ENCODE measurements around the gene TNRC6C.

TNRC6C gene

DNA sequence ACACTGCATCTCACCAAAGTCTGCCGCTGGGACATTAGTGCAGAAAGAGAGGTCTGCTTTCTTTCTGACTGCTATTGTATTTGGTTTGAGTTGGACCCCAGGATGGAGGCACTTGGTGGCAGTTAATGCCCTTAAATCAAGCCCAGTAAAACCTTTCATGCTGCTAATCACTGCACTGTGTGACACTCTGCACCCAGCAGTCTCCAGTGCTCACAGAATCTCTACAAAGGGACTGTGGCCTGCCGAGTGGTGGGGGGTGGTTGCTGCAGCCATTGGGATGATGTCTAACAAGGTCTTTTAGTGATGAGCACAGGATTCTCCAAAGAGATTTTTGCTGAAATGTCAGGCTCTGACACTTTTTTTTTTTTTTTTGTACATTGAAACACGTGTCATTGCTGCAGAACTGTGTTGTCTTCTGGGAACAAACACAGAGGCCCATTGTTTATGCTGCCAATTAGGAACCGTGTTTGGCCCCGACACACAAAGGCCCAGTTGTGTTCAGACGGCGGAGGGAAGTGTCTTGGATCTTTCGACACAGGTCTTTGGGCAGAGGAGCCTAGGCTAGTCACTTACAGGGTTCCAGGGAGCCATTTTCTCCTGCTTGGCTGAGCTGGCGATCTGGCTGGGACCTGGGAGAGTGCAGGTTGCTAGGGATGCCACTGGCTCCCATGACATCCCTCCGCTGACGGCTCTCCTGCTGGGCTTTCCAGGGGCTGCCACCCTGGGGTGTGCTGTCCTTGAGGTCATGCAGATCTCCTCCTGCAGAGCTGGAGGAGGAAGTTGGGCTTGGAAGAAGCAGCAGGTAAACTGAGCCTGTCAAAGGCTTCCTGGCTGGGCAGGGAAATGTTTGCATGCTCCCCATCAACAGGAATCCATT is 16.2 kb upstream of the TNRC6C start:
- no peak for DNase-seq (ENCODE audit: low read depth)
- TF ChIP-seq, protein P1, sequence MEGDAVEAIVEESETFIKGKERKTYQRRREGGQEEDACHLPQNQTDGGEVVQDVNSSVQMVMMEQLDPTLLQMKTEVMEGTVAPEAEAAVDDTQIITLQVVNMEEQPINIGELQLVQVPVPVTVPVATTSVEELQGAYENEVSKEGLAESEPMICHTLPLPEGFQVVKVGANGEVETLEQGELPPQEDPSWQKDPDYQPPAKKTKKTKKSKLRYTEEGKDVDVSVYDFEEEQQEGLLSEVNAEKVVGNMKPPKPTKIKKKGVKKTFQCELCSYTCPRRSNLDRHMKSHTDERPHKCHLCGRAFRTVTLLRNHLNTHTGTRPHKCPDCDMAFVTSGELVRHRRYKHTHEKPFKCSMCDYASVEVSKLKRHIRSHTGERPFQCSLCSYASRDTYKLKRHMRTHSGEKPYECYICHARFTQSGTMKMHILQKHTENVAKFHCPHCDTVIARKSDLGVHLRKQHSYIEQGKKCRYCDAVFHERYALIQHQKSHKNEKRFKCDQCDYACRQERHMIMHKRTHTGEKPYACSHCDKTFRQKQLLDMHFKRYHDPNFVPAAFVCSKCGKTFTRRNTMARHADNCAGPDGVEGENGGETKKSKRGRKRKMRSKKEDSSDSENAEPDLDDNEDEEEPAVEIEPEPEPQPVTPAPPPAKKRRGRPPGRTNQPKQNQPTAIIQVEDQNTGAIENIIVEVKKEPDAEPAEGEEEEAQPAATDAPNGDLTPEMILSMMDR (conservative IDR thresholded peaks at IDR 0.05; ENCODE audit: control insufficient read depth, insufficient read depth, low read depth, low read length) = no peak
- H3K4me3 ChIP-seq (ENCODE audit: control insufficient read depth, low read depth, low read length) = no peak overlapping the region

DNA sequence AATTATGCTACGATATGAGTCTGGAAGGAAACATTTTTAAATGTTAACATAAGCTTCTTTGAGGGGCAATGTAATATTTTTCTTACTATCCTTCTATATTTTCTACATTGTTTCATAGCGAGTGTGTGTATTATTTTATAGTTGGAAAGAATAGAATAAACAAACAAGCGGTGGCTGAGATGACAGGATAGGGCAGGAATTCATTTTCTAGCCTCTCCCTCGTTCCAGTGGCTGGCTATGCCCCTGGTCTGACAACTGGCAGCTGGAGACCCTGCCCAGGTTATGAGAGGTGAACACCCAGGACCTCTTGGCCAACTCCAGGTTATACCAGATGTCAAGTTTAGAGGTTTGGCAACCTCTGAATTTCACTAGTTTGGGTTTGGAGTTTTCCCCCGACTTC is 14.5 kb upstream of the TNRC6C start:
- TF ChIP-seq, protein P1 (conservative IDR thresholded peaks at IDR 0.05; ENCODE audit: control insufficient read depth, insufficient read depth, low read depth, low read length) = no peak
- no peak for DNase-seq (ENCODE audit: low read depth)
- no peak overlapping the region for H3K4me3 ChIP-seq (ENCODE audit: control insufficient read depth, low read depth, low read length)

DNA sequence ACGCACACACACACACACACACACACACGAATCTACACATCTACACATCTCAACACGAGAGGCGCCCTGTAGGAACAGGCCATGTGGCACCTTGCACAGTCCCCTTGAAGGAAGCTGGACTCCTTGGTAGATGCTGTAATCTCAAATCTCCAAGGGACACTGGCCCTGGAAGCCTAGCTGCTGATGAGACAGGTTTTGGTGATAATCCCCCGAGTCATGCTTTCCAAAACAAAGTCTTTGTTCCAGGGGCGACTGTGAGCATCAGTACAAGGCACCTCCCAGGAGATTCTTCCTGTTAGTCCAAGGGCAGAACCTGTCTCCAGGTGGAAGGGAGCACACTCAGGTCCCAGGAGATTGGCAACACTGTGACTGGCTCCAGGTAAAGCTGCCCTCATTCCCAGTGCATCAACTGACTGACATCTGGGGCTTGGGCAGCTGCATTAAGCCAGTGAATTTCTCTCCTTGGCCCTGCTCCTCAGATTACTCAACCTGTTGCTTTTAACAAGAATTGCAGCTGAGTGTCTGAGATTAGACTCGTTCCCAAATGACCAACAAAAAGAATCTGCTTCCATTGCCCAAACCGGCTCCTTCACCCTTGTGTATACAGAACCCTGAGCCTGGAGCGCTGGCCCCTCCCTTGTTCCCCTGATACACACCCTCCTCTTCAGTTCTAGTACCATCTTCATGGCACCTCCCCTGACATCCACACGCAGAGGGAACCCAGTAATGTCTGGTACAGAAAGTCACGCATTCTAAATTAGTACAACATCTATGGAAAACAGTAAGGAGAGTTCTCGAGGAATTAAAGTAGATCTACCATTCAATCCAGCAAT is 13.9 kb upstream of the TNRC6C start:
- no peak for DNase-seq (ENCODE audit: low read depth)
- no peak overlapping the region for H3K4me3 ChIP-seq (ENCODE audit: control insufficient read depth, low read depth, low read length)
- TF ChIP-seq, protein P1 (conservative IDR thresholded peaks at IDR 0.05; ENCODE audit: control insufficient read depth, insufficient read depth, low read depth, low read length) = no peak

DNA sequence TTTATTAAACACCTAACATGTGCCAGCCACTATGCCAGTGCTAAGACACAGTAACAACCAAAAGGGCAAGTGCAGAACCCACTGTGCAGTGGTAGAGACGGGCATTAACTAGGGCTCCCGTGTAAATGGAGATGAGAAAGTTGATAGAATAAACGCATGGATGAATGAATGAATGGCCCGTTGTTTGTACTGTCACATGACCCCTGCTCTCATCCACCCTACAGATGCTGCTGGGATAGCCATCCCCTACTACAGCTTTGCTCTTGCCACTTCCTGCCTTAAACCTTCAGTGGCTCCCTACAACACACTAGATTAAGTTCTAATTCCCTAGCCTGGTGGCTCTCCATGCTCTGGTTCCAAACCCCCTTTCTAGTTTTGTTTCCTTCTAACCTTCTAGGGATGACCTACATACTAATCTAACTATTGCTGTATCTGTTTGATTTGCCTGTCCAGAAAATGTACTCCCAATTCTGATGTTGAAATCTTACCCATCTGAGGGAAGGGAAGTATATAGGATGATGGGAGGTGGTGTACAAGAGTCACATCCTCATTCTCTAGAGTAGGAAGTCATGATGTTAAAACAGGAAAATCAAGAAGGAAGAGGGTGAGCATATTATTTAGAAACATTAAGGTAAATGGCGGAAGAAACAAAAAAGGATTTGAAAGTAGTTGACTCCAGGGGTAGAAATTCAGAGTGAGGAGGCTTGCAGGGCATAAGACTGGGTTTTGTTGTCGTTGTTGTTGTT is 11.4 kb upstream of the TNRC6C start:
- no peak for DNase-seq (ENCODE audit: low read depth)
- H3K4me3 ChIP-seq (ENCODE audit: control insufficient read depth, low read depth, low read length) = no peak overlapping the region
- TF ChIP-seq, protein P1 (conservative IDR thresholded peaks at IDR 0.05; ENCODE audit: control insufficient read depth, insufficient read depth, low read depth, low read length) = no peak

DNA sequence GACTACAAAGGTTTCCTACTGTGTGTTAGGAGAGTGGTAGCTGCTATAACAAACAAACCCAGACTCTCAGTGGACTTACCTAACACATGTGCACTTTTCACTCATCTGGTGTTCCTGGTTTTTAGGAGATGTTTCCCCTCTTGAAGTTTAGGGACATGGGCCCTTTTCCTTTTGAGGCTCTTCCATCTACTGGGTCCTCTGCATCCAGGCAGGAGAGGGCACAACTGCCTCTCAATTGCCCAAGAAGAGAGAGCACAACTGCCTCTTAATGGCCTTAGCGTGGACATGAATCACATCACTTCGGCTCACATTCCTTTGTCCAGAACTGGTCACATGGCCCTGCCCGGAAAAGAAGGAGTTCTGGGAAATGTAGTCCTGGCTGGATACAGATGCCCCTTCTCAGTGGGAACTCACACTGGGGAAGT is 9.8 kb upstream of the TNRC6C start:
- H3K4me3 ChIP-seq (ENCODE audit: control insufficient read depth, low read depth, low read length) = no peak overlapping the region
- peak; percentile 61 for DNase-seq (ENCODE audit: low read depth)
- TF ChIP-seq, protein P1 (conservative IDR thresholded peaks at IDR 0.05; ENCODE audit: control insufficient read depth, insufficient read depth, low read depth, low read length) = no peak

DNA sequence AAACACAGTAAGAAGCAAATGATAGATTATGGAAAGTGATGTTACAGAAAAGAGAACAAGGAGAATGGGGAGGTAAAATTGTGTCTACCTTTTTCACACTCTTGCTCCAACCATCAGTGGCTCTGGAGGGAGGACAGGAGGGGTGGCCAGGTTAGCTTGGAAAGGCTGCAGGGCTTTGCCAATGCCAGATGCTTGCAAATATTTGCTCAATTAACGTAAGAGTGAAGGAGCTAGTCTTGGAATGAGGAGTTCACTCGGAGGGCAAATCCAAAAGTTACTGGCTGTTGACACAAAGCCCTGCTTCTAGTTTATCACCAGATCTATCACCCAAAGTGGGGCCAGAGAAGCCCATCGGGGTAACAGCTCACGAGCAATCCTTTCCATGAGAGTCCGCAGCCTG is 7.4 kb upstream of the TNRC6C start:
- no peak overlapping the region for H3K4me3 ChIP-seq (ENCODE audit: control insufficient read depth, low read depth, low read length)
- TF ChIP-seq, protein P1 (conservative IDR thresholded peaks at IDR 0.05; ENCODE audit: control insufficient read depth, insufficient read depth, low read depth, low read length) = no peak
- no peak for DNase-seq (ENCODE audit: low read depth)
